ENCODE results near the gene FAM131B. TPM values are rescaled to one million over a fixed set of nuclear protein-coding genes. Genes with fewer than 3 reads are reported as not detected.

FAM131B gene
- polyA plus RNA-seq, 1 donor (not counting 4 experiments of a cell fraction or from before 2014, with no cell fraction given), result 0.21 TPM

DNA sequence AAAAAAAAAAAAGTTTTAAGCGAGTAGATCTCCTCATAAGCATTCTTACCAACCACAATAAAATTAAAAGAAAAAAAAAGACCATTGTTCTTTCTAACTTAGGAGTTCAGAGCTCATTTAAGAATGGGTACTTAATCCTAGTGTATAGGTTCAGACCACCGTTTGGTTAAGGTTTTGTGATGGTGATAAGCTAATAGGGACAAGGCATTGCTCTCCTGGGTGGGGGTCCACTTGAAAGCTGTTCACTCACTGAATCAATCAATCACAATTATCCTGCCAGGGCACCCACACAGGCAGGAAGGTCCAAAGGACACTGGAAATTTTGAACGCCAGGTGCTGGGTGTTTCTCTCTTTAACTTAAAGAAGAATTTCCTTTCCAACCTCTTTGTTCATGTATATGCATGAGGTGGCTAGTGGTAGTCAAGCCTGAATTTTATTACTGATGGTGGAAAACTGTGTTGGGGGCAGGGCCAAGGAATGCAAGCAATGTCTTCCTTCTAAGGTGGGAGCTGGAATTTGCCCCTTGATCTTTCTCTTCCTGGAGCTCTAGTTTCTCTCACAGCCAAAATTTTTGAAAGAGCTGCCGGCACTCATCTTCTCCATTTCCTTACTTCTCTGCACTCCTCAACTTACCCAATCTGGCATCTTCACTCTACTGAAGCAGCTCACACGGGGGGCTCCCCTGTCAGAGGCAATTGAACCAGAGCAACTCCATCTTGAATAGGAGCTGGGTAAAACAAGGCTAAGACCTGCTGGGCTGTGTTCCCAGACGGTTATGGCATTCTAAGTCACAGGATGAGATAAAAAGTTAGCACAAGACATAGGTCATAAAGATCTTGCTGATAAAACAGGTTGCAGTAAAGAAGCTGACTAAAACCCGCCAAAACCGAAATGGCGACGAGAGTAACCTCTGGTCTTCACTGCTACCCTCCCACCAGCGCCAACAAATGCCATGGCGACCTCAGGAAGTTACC, 7.5 kb upstream of the FAM131B start:
- Histone ChIP-seq H3K4me2 (ENCODE audit: control insufficient read depth, extremely low read depth, insufficient read depth, low read depth, low read length) (no peak overlapping the region), H3K9me1 (ENCODE audit: control insufficient read depth, extremely low read depth, insufficient read depth, low read length) (no peaks in the 10 kb centered on the region), H3K36me3 (ENCODE audit: control insufficient read depth in 2 of 2, extremely low read depth in 1 of 2, insufficient read depth in 2 of 2, low read length in 2 of 2) (no peaks in the 10 kb centered on the region), H3K9ac (ENCODE audit: control insufficient read depth, extremely low read depth, insufficient read depth, low read length) (no peak overlapping the region), H3K79me2 (ENCODE audit: control insufficient read depth, insufficient read depth, low read length) (no peaks in the 10 kb centered on the region), H3K4me1 (ENCODE audit: control insufficient read depth, extremely low read depth, insufficient read depth, low read length) (peaks cover 23% of the 10 kb centered on the region), H3K27me3 (ENCODE audit: control insufficient read depth, extremely low read depth, insufficient read depth, low read length) (peaks cover 2% of the 10 kb centered on the region), H3K27ac (ENCODE audit: control insufficient read depth, insufficient read depth, low read length) (no peak overlapping the region), H2AFZ (ENCODE audit: control insufficient read depth, low read length) (no peak overlapping the region), H3K9me3 (ENCODE audit: control insufficient read depth, low read depth, low read length) (no peaks in the 10 kb centered on the region), H3K4me3 (ENCODE audit: control insufficient read depth in 2 of 3, extremely low read depth in 1 of 3, insufficient read depth in 2 of 3, low read depth in 1 of 3, low read length in 3 of 3) (no peak overlapping the region), H4K20me1 (ENCODE audit: control insufficient read depth, extremely low read depth, insufficient read depth, low read length) (no peaks in the 10 kb centered on the region)
- no peak for DNase-seq (ENCODE audit: low read depth, low spot score)
- dilution Hi-C loops (cut with MboI; ENCODE audit: extremely low pct_ligation_motif_present, low sequenced_read_pairs), result no loop called here
- no peak for FAIRE-seq
- no peak for TF ChIP-seq CTCF (optimal IDR thresholded peaks at IDR 0.05 in 1 of 3, IDR thresholded peaks at IDR 0.05 in 1 of 3, conservative IDR thresholded peaks at IDR 0.05 in 1 of 3; ENCODE audit: extremely low read depth in 1 of 3, insufficient read depth in 2 of 3, low read length in 3 of 3)
- TF ChIP-seq EZH2 (IDR thresholded peaks at IDR 0.05; ENCODE audit: low read length), result no peak

DNA sequence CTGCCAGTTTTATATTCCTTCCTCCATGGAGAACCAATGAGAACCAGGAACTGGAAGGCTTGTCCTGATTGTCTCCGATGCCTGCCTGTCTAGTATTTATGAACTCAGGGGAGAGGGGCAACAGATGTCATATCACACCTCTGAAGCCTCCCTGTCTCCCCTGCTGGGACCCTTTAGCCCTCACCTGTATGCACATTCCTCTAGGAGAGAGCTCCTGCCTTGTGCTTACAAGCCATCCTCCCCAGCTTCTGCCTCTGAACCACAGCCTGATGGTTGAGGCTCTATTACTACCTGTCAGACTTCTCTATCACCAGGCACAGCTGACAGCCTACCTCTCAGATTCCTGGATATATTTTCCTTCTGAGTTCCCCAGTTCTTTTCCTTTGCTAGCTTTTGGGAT, 5.9 kb upstream of the FAM131B start:
- H3K9ac ChIP-seq (ENCODE audit: control insufficient read depth, extremely low read depth, insufficient read depth, low read length), result no peak overlapping the region
- H3K4me3 ChIP-seq (ENCODE audit: control insufficient read depth in 2 of 3, extremely low read depth in 1 of 3, insufficient read depth in 2 of 3, low read depth in 1 of 3, low read length in 3 of 3), result no peak overlapping the region
- dilution Hi-C loops (cut with MboI; ENCODE audit: extremely low pct_ligation_motif_present, low sequenced_read_pairs), result no loop called here
- H3K27ac ChIP-seq (ENCODE audit: control insufficient read depth, insufficient read depth, low read length), result no peak overlapping the region
- no peak overlapping the region for H2AFZ ChIP-seq (ENCODE audit: control insufficient read depth, low read length)
- TF ChIP-seq EZH2 (IDR thresholded peaks at IDR 0.05; ENCODE audit: low read length) (no peak), CTCF (optimal IDR thresholded peaks at IDR 0.05 in 1 of 3, IDR thresholded peaks at IDR 0.05 in 1 of 3, conservative IDR thresholded peaks at IDR 0.05 in 1 of 3; ENCODE audit: extremely low read depth in 1 of 3, insufficient read depth in 2 of 3, low read length in 3 of 3) (no peak)
- no peaks in the 10 kb centered on the region for H4K20me1 ChIP-seq (ENCODE audit: control insufficient read depth, extremely low read depth, insufficient read depth, low read length)
- H3K9me3 ChIP-seq (ENCODE audit: control insufficient read depth, low read depth, low read length), result no peaks in the 10 kb centered on the region
- no peaks in the 10 kb centered on the region for H3K79me2 ChIP-seq (ENCODE audit: control insufficient read depth, insufficient read depth, low read length)
- peaks cover 17% of the 10 kb centered on the region for H3K4me1 ChIP-seq (ENCODE audit: control insufficient read depth, extremely low read depth, insufficient read depth, low read length)
- H3K27me3 ChIP-seq (ENCODE audit: control insufficient read depth, extremely low read depth, insufficient read depth, low read length), result peaks cover 18% of the 10 kb centered on the region
- H3K36me3 ChIP-seq (ENCODE audit: control insufficient read depth in 2 of 2, extremely low read depth in 1 of 2, insufficient read depth in 2 of 2, low read length in 2 of 2), result no peaks in the 10 kb centered on the region
- H3K4me2 ChIP-seq (ENCODE audit: control insufficient read depth, extremely low read depth, insufficient read depth, low read depth, low read length), result no peak overlapping the region
- no peak for DNase-seq (ENCODE audit: low read depth, low spot score)
- H3K9me1 ChIP-seq (ENCODE audit: control insufficient read depth, extremely low read depth, insufficient read depth, low read length), result no peaks in the 10 kb centered on the region
- FAIRE-seq, result no peak
